Retinal pigment epithelial cell (primary cell): Measurements from ENCODE around the gene RNPC3.
"Not testable (repeated sequence)": the region's sequence is repeated elsewhere in the genome, so short reads cannot be mapped to it uniquely, and the experiment has no call there.

Experiments used
- DNase-seq: peaks from one replicate; pipeline ENCODE4 v3.0.0-alpha.2; 2010; ENCODE audit warnings: low read depth
- H3K4me3 ChIP-seq: 2 replicates; pipeline ENCODE4 v1.5.1; 2011; ENCODE audit warnings: mild to moderate bottlenecking, low read length, control low read depth, moderate library complexity
- CTCF ChIP-seq: conservative IDR thresholded peaks from 2 replicates; pipeline ENCODE4 v1.5.1; 2011; ENCODE audit warnings: low read depth, low read length, control low read depth, inconsistent platforms

Gene RNPC3

GRCh38 chr1:103547840-103548239, 22.3 kb downstream of the RNPC3 start:
- DNase-seq, result no peak
- H3K4me3 ChIP-seq, result no peak overlapping the region
- TF ChIP-seq CTCF, result no peak

- DNase-seq, result no peak
- no peak for TF ChIP-seq CTCF
- no peak overlapping the region for H3K4me3 ChIP-seq
Measured at GRCh38 chr1:103560427-103560826, 34.9 kb downstream of the RNPC3 start.

- not testable (repeated sequence) for H3K4me3 ChIP-seq, DNase-seq
Measured at GRCh38 chr1:103561124-103561523, 35.6 kb downstream of the RNPC3 start.

- DNase-seq, result no peak
- TF ChIP-seq CTCF, result no peak
- H3K4me3 ChIP-seq, result no peak overlapping the region
Measured at GRCh38 chr1:103561643-103562395, 36.3 kb downstream of the RNPC3 start.

GRCh38 chr1:103563056-103563455, 37.6 kb downstream of the RNPC3 start:
- TF ChIP-seq CTCF, result no peak
- no peak overlapping the region for H3K4me3 ChIP-seq
- no peak for DNase-seq

GRCh38 chr1:103569493-103569892, 44.0 kb downstream of the RNPC3 start:
- DNase-seq, result no peak
- no peak overlapping the region for H3K4me3 ChIP-seq
- TF ChIP-seq CTCF, result no peak

GRCh38 chr1:103571289-103571688, 45.8 kb downstream of the RNPC3 start, which contains the start of gene AMY2B:
AMY2B (plus strand) TSS chr1:103571589; CDS start chr1:103571603, 14 bp downstream.
- not testable (repeated sequence) for H3K4me3 ChIP-seq, DNase-seq

- DNase-seq, result no peak
- H3K4me3 ChIP-seq, result no peak overlapping the region
- TF ChIP-seq CTCF, result no peak
Measured at GRCh38 chr1:103576065-103576464, 50.6 kb downstream of the RNPC3 start.

GRCh38 chr1:103576784-103577183, 51.3 kb downstream of the RNPC3 start:
- H3K4me3 ChIP-seq, DNase-seq: not testable (repeated sequence)
